IMR-90 (cell line): ENCODE results near the gene GFER. TPM values are rescaled to one million over a fixed set of nuclear protein-coding genes. Genes with fewer than 3 reads are reported as not detected.

Source experiments
- ATAC-seq: fragments of 200-7000 bp; cut with Tn5 transposase; 2 replicates; pipeline ENCODE4 v1.9.1; 2020; ENCODE audit warnings: low read depth, mild to moderate bottlenecking, moderate library complexity
- BruUV-seq: library from RNA; stranded (reverse); fragments of 400-500 nt; replicated peaks from 2 replicates; lab custom pipeline; 2021; lab: Mats Ljungman, UMichigan
- CTCF ChIA-PET: fragments of 300-600 bp; formaldehyde crosslinking; extraction: SDS; loops from one replicate; lab custom pipeline; 2021; ENCODE audit warnings: antibody characterized with exemption; lab: Yijun Ruan, JAX
- POLR2A ChIA-PET: fragments of 300-600 bp; sonication (Branson Sonifier 250); formaldehyde crosslinking; loops from one replicate; lab custom pipeline; 2022; ENCODE audit warnings: antibody characterized with exemption; ENCODE audit not compliant: unreplicated experiment; lab: Charles Lee
- DNase-seq: peaks from one replicate; pipeline ENCODE4 v3.0.0; 2013
- H2AFZ ChIP-seq: replicated peaks from 2 replicates; pipeline ENCODE3; 2013; ENCODE audit warnings: low read length, mild to moderate bottlenecking; ENCODE audit not compliant: poor library complexity
- H2AK5ac ChIP-seq: 2 replicates; pipeline ENCODE4 v1.6.1; 2013; ENCODE audit warnings: low read depth, low read length, inconsistent platforms
- H2AK9ac ChIP-seq: replicated peaks from 2 replicates; pipeline ENCODE3; 2013; ENCODE audit warnings: mild to moderate bottlenecking, low read depth, low read length, moderate library complexity; ENCODE audit not compliant: poor library complexity
- H2BK120ac ChIP-seq: 2 replicates; pipeline ENCODE4 v1.6.1; 2013; ENCODE audit warnings: low read depth, low read length, inconsistent platforms
- H2BK15ac ChIP-seq: 3 replicates; pipeline ENCODE4 v1.6.1; 2013; ENCODE audit warnings: low read depth, low read length, inconsistent platforms
- H2BK20ac ChIP-seq: 2 replicates; pipeline ENCODE4 v1.6.1; 2013; ENCODE audit warnings: low read depth, mild to moderate bottlenecking, inconsistent platforms, low read length, moderate library complexity
- H2BK5ac ChIP-seq: 2 replicates; pipeline ENCODE4 v1.6.1; 2013; ENCODE audit warnings: mild to moderate bottlenecking, low read depth, low read length, inconsistent platforms; ENCODE audit not compliant: poor library complexity, severe bottlenecking
- H3K14ac ChIP-seq: replicated peaks from 2 replicates; pipeline ENCODE4 v1.6.1; 2013; ENCODE audit warnings: low read depth, low read length, inconsistent platforms
- H3K18ac ChIP-seq: 2 replicates; pipeline ENCODE4 v1.6.1; 2013; ENCODE audit warnings: low read depth, low read length, control low read depth
- H3K23ac ChIP-seq: 2 replicates; pipeline ENCODE4 v1.6.1; 2013; ENCODE audit warnings: low read depth, low read length, inconsistent platforms
- H3K27ac ChIP-seq: 2 replicates; pipeline ENCODE4 v1.5.1; 2013; ENCODE audit warnings: mild to moderate bottlenecking, control low read depth, low read length; ENCODE audit not compliant: insufficient read depth
- H3K27me3 ChIP-seq: 2 replicates; pipeline ENCODE4 v1.6.1; 2013; ENCODE audit warnings: low read length; ENCODE audit not compliant: control insufficient read depth, insufficient read depth
- H3K36me3 ChIP-seq: 2 replicates; pipeline ENCODE4 v1.6.1; 2013; ENCODE audit warnings: low read length, mixed read lengths; ENCODE audit not compliant: control insufficient read depth, insufficient read depth
- H3K4ac ChIP-seq: 2 replicates; pipeline ENCODE4 v1.6.1; 2013; ENCODE audit warnings: low read depth, low read length, inconsistent platforms
- H3K4me1 ChIP-seq: 2 replicates; pipeline ENCODE4 v1.6.1; 2013; ENCODE audit warnings: low read length, mixed read lengths; ENCODE audit not compliant: control insufficient read depth, insufficient read depth
- H3K4me2 ChIP-seq: 2 replicates; pipeline ENCODE4 v1.6.1; 2013; ENCODE audit warnings: low read depth, mild to moderate bottlenecking, control low read depth, low read length, moderate library complexity
- H3K4me3 ChIP-seq: 2 replicates; pipeline ENCODE4 v1.5.1; 2013; ENCODE audit warnings: low read depth, mild to moderate bottlenecking, control low read depth, low read length, moderate library complexity; ENCODE audit not compliant: insufficient read depth
- H3K56ac ChIP-seq: 2 replicates; pipeline ENCODE4 v1.6.1; 2013; ENCODE audit warnings: low read length, inconsistent platforms; ENCODE audit not compliant: insufficient read depth; ENCODE audit errors: extremely low read depth
- H3K79me1 ChIP-seq, 2 experiments: 2 replicates each; pipeline ENCODE4 v1.6.1; 2013; ENCODE audit warnings: low read length in 2 of 2, inconsistent platforms in 1 of 2, low read depth in 1 of 2
- H3K9ac ChIP-seq: 2 replicates; pipeline ENCODE4 v1.6.1; 2013; ENCODE audit warnings: low read depth, low read length, control low read depth
- H3K9me1 ChIP-seq: 2 replicates; pipeline ENCODE4 v1.6.1; 2013; ENCODE audit warnings: low read length, inconsistent platforms; ENCODE audit not compliant: insufficient read depth
- H3K9me3 ChIP-seq: 2 replicates; pipeline ENCODE4 v1.6.1; 2013; ENCODE audit warnings: low read length; ENCODE audit not compliant: control insufficient read depth, insufficient read depth
- H4K20me1 ChIP-seq: 2 replicates; pipeline ENCODE4 v1.6.1; 2013; ENCODE audit warnings: low read length, inconsistent platforms; ENCODE audit not compliant: insufficient read depth
- H4K5ac ChIP-seq: 2 replicates; pipeline ENCODE4 v1.6.1; 2013; ENCODE audit warnings: mild to moderate bottlenecking, low read depth, low read length, control low read depth
- H4K8ac ChIP-seq, 2 experiments: 2 replicates each; pipeline ENCODE4 v1.6.1; 2013; ENCODE audit warnings: low read depth in 2 of 2, low read length in 2 of 2, control low read depth in 1 of 2, inconsistent platforms in 1 of 2
- H4K91ac ChIP-seq: 2 replicates; pipeline ENCODE4 v1.6.1; 2013; ENCODE audit warnings: low read depth, low read length, inconsistent platforms; ENCODE audit not compliant: insufficient read depth
- BHLHE40 ChIP-seq: fragments of 150-350 bp; IDR thresholded peaks from 2 replicates; pipeline ENCODE4 v1.6.1; 2016; ENCODE audit warnings: mild to moderate bottlenecking, low read depth, low read length
- MXI1 ChIP-seq: IDR thresholded peaks from 2 replicates; pipeline ENCODE4 v1.6.1; 2012; ENCODE audit warnings: low read depth, mild to moderate bottlenecking, low read length, moderate library complexity, borderline replicate concordance
- RCOR1 ChIP-seq: IDR thresholded peaks from 2 replicates; pipeline ENCODE4 v1.6.1; 2012; ENCODE audit warnings: mild to moderate bottlenecking, low read length, improper control_type of control experiment; ENCODE audit not compliant: insufficient replicate concordance
- WGBS, 2 experiments: methylation state at CpG; one replicate each; pipeline versions ENCODE4 v1.1.5 to v1.1.7; 2013; ENCODE audit warnings: missing lambda C conversion rate in 2 of 2; ENCODE audit not compliant: insufficient read length in 1 of 2; ENCODE audit errors: extremely low coverage in 2 of 2; 5-methylcytosine and 5-hydroxymethylcytosine counted together
- dilution Hi-C: fragments of 300-500 bp; cut with HindIII; formaldehyde crosslinking; loops from one replicate; pipeline ENCODE4 v1.14.3; 2018; ENCODE audit warnings: low sequenced_read_pairs; ENCODE audit not compliant: unreplicated experiment
- in situ Hi-C: fragments of 300-500 bp; cut with MboI; formaldehyde crosslinking; loops from 3 replicates; pipeline ENCODE4 v1.14.3; 2019; ENCODE audit warnings: low sequenced_read_pairs, inconsistent platforms, mixed read lengths
- intact Hi-C: fragments of 100-400 bp; cut with micrococcal nuclease; formaldehyde crosslinking; loops from 2 replicates; pipeline ENCODE4 v1.10.0; 2022
- polyA plus RNA-seq, 3 experiments: library from polyadenylated mRNA; depleted of rRNA; stranded (reverse); fragments of >200 nt; gene quantifications; 2 replicates each; pipeline ENCODE4 v1.2.3, GENCODE V29; 2012; ENCODE audit warnings: low replicate concordance in 1 of 3
- total RNA-seq: library from RNA; depleted of rRNA; stranded (reverse); fragments of >200 nt; gene quantifications from 2 replicates; pipeline ENCODE4 v1.2.3, GENCODE V29; 2012

The GFER gene
- total and polyA plus RNA-seq, 2 of the 4 experiments (the other 2 are of a cell fraction), result 6.8 to 19.8 TPM

DNA sequence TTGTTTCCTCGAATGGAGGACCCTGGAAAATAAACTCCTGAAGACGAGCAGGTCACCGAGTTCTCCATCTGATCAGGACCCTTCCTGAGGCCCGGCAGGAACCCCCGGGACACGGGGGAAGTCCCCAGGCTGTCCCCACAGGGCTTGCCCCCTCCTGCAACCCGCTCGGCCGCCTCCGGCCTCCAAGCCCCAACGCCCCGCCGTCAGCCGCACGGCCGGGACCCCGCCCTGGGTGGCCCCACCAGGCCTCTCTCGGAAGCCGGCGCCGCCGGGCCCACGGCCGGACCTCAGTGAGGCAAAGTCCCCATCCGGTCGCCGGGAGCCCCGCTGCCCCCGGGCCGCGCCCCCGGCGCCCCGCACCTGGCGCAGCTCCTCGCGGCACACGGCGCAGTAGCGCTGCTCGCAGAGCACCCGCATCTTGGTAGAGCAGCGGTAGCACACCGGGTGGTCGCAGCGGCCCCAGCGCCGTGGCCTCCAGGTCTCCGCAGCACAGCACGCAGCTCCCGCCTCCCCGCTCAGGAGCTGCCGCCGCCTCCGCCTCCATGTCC, 25.2 kb downstream of the GFER start:
- dilution Hi-C loops, result no loop called here
- Histone ChIP-seq H3K18ac (no peak overlapping the region), H3K56ac (peak overlapping the region; percentile 71), H3K27me3 (no peaks in the 10 kb centered on the region), H2BK120ac (no peak overlapping the region), H3K23ac (peak overlapping the region; percentile 95; the same call in 1 of the 2 replicates), H3K9ac (peak overlapping the region; percentile 95), H4K20me1 (peaks cover 49% of the 10 kb centered on the region), H3K4me2 (peak overlapping the region; percentile 97), H2BK5ac (peak overlapping the region; percentile 60), H3K14ac (peak overlapping the region; percentile 85), H3K4me1 (peaks cover 25% of the 10 kb centered on the region), H3K9me1 (peaks cover 8% of the 10 kb centered on the region; the same call in 1 of the 2 replicates), H3K4me3 (peak overlapping the region; percentile 75), H3K27ac (peak overlapping the region; percentile 88), H2BK15ac (no peak overlapping the region), H3K79me1 (peaks cover 13 to 59% of the 10 kb centered on the region in 2 experiments; a peak in 3 of 4 replicates), H4K5ac (peak overlapping the region; percentile 40), H2AK5ac (peak overlapping the region; percentile 83), H4K8ac (peak overlapping the region in 1 of 2 experiments; percentile 37; a peak in 2 of 4 replicates), H3K4ac (peak overlapping the region; percentile 80), H2AFZ (peak overlapping the region; percentile 79), H4K91ac (peak overlapping the region; percentile 24; the same call in 1 of the 2 replicates), H3K9me3 (no peaks in the 10 kb centered on the region), H2BK20ac (no peak overlapping the region), H3K36me3 (peaks cover 9% of the 10 kb centered on the region), H2AK9ac (peak overlapping the region; percentile 98)
- TF ChIP-seq RCOR1 (no peak), BHLHE40 (no peak), MXI1 (no peak)
- POLR2A ChIA-PET, result no interaction called here
- 2% methylated on average over 11 of the region's 55 CpGs; no CpG with 5 or more reads in 1 of the 2 experiments for WGBS, 2 experiments
- peak; percentile 36 for ATAC-seq
- intact Hi-C loops, result no loop called here
- in situ Hi-C loops, result no loop called here
- CTCF ChIA-PET, result no interaction called here
- no peak for DNase-seq
- BruUV-seq, result no TSS peak
